UCSD-AML1 (cell line): ENCODE results near the gene CYP1B1.
"Not testable (repeated sequence)": the region's sequence is repeated elsewhere in the genome, so short reads cannot be mapped to it uniquely, and the experiment has no call there.

Source experiments
- DNase-seq: peaks from one replicate; lab custom pipeline; 2025; ENCODE audit not compliant: unreplicated experiment; lab: John Stamatoyannopoulos, UW

The CYP1B1 gene

GRCh38 chr2:38075507-38076151 lies at the start of gene CYP1B1:
TSS of gene CYP1B1 (minus strand) at chr2:38076151. CDS start at chr2:38075388, 763 bp downstream.
- DNase-seq, result no peak

- DNase-seq, result no peak
These were observed 49.1 kb upstream of the CYP1B1 start for GRCh38 chr2:38125007-38125406.

GRCh38 chr2:38123911-38124310 lies 48.0 kb upstream of the CYP1B1 start:
- DNase-seq, result no peak

- DNase-seq, result no peak
These were observed 46.4 kb upstream of the CYP1B1 start for GRCh38 chr2:38122344-38122743.

- DNase-seq, result no peak
These were observed 45.5 kb upstream of the CYP1B1 start for GRCh38 chr2:38121481-38121880.

- DNase-seq, result no peak
These were observed 44.9 kb upstream of the CYP1B1 start for GRCh38 chr2:38120829-38121228.

- DNase-seq, result no peak
These were observed 44.3 kb upstream of the CYP1B1 start for GRCh38 chr2:38120264-38120592.

- DNase-seq, result no peak
These were observed 40.8 kb upstream of the CYP1B1 start for GRCh38 chr2:38116762-38117161.

- peak; percentile 59 for DNase-seq
These were observed 39.5 kb upstream of the CYP1B1 start for GRCh38 chr2:38115216-38116032.

- DNase-seq, result no peak
These were observed 38.2 kb upstream of the CYP1B1 start for GRCh38 chr2:38113981-38114708.

- no peak for DNase-seq
These were observed 37.1 kb upstream of the CYP1B1 start for GRCh38 chr2:38113051-38113450.

GRCh38 chr2:38111350-38111749 lies 35.4 kb upstream of the CYP1B1 start:
- DNase-seq, result not testable (repeated sequence)

GRCh38 chr2:38109732-38110181 lies 33.8 kb upstream of the CYP1B1 start:
- DNase-seq, result no peak

GRCh38 chr2:38108907-38109731 lies 33.2 kb upstream of the CYP1B1 start:
- DNase-seq, result no peak

GRCh38 chr2:38107738-38108410 lies 31.9 kb upstream of the CYP1B1 start:
- DNase-seq, result no peak

- no peak for DNase-seq
These were observed 30.6 kb upstream of the CYP1B1 start for GRCh38 chr2:38106405-38107094.

GRCh38 chr2:38105922-38106321 lies 30.0 kb upstream of the CYP1B1 start:
- no peak for DNase-seq

- no peak for DNase-seq
These were observed 28.6 kb upstream of the CYP1B1 start for GRCh38 chr2:38104598-38104997.

- no peak for DNase-seq
These were observed 24.4 kb upstream of the CYP1B1 start for GRCh38 chr2:38100328-38100727.
